HG03139 (cell line): ENCODE measurements around the gene MAST2.

Source experiments
- ATAC-seq: cut with Tn5 transposase; IDR thresholded peaks from one replicate; pipeline ENCODE4 v1.9.1; 2021; ENCODE audit not compliant: unreplicated experiment

MAST2 gene

GRCh38 chr1:45803299-45803780 is at the start of gene MAST2:
MAST2 (plus strand) TSS chr1:45803612; CDS start chr1:45803896, 284 bp downstream.
- ATAC-seq = peak; percentile 81

- no peak for ATAC-seq
Observed at GRCh38 chr1:45755697-45756096, 47.7 kb upstream of the MAST2 start.

GRCh38 chr1:45762291-45762690 is 41.1 kb upstream of the MAST2 start:
- no peak for ATAC-seq

- ATAC-seq = no peak
Observed at GRCh38 chr1:45765999-45766792, 37.2 kb upstream of the MAST2 start.

- ATAC-seq = no peak
Observed at GRCh38 chr1:45767035-45767434, 36.4 kb upstream of the MAST2 start.

GRCh38 chr1:45769261-45769932 is 34.0 kb upstream of the MAST2 start:
- no peak for ATAC-seq

- ATAC-seq = no peak
Observed at GRCh38 chr1:45772971-45773370, 30.4 kb upstream of the MAST2 start.

GRCh38 chr1:45775794-45776193 is 27.6 kb upstream of the MAST2 start:
- no peak for ATAC-seq

GRCh38 chr1:45785583-45785982 is 17.8 kb upstream of the MAST2 start:
- no peak for ATAC-seq

GRCh38 chr1:45787905-45788304 is 15.5 kb upstream of the MAST2 start:
- no peak for ATAC-seq

- no peak for ATAC-seq
Observed at GRCh38 chr1:45789601-45790000, 13.8 kb upstream of the MAST2 start.

GRCh38 chr1:45792744-45793143 is 10.7 kb upstream of the MAST2 start:
- no peak for ATAC-seq

GRCh38 chr1:45793942-45794604 is 9.3 kb upstream of the MAST2 start:
- ATAC-seq = no peak

GRCh38 chr1:45796381-45796780 is 7.0 kb upstream of the MAST2 start:
- no peak for ATAC-seq

GRCh38 chr1:45796946-45797345 is 6.5 kb upstream of the MAST2 start:
- no peak for ATAC-seq

- ATAC-seq = no peak
Observed at GRCh38 chr1:45800899-45801298, 2.5 kb upstream of the MAST2 start.

- ATAC-seq = no peak
Observed at GRCh38 chr1:45802343-45803298, 791 bp upstream of the MAST2 start.

- peak; percentile 8 for ATAC-seq
Observed at GRCh38 chr1:45803781-45804668, 613 bp downstream of the MAST2 start.

GRCh38 chr1:45804669-45804969 is 1.2 kb downstream of the MAST2 start:
- no peak for ATAC-seq

- no peak for ATAC-seq
Observed at GRCh38 chr1:45806129-45806528, 2.7 kb downstream of the MAST2 start.
